Activated CD4-positive, alpha-beta memory T cell treated with anti-CD3 and anti-CD28 coated beads, Interleukin-2, amount 10 ng/mL, durations not matched to agents 7 days and 5 days (primary cell): ENCODE data around the gene RHBDL1. TPM values are rescaled to one million over a fixed set of nuclear protein-coding genes. Genes with fewer than 3 reads are reported as not detected.
"Not testable (repeated sequence)": the region's sequence is repeated elsewhere in the genome, so short reads cannot be mapped to it uniquely, and the experiment has no call there.

Experiments used
- CTCF ChIA-PET: fragments of 350-600 bp; sonication (Branson Sonifier 250); formaldehyde crosslinking; loops from one replicate; lab custom pipeline; 2021; ENCODE audit warnings: antibody characterized with exemption, inconsistent platforms; lab: Charles Lee
- POLR2A ChIA-PET: fragments of 350-600 bp; sonication (Branson Sonifier 250); formaldehyde crosslinking; loops from one replicate; lab custom pipeline; 2021; ENCODE audit warnings: antibody characterized with exemption; lab: Charles Lee
- DNase-seq: peaks from one replicate; pipeline ENCODE4 v3.0.0-alpha.2; 2020
- H3K27ac Mint-ChIP-seq: one replicate; pipeline ENCODE4 v1.8.0; 2021; ENCODE audit warnings: mild to moderate bottlenecking, mixed read lengths
- H3K27me3 Mint-ChIP-seq: one replicate; pipeline ENCODE4 v1.8.0; 2021; ENCODE audit warnings: mixed read lengths
- H3K36me3 Mint-ChIP-seq: one replicate; pipeline ENCODE4 v1.8.0; 2021; ENCODE audit warnings: low read depth, mixed read lengths
- H3K4me1 Mint-ChIP-seq: one replicate; pipeline ENCODE4 v1.8.0; 2021; ENCODE audit warnings: mixed read lengths
- H3K4me3 Mint-ChIP-seq: one replicate; pipeline ENCODE4 v1.8.0; 2021; ENCODE audit warnings: mild to moderate bottlenecking, mixed read lengths
- H3K9me3 Mint-ChIP-seq: one replicate; pipeline ENCODE4 v1.8.0; 2021; ENCODE audit warnings: mixed read lengths
- total RNA-seq, 2 experiments: library from RNA; stranded (reverse); gene quantifications; one replicate each; pipeline ENCODE4 v1.2.3, GENCODE V29; 2021

RHBDL1 gene
- total RNA-seq, 2 experiments from 2014 or later: 1.5 TPM

DNA sequence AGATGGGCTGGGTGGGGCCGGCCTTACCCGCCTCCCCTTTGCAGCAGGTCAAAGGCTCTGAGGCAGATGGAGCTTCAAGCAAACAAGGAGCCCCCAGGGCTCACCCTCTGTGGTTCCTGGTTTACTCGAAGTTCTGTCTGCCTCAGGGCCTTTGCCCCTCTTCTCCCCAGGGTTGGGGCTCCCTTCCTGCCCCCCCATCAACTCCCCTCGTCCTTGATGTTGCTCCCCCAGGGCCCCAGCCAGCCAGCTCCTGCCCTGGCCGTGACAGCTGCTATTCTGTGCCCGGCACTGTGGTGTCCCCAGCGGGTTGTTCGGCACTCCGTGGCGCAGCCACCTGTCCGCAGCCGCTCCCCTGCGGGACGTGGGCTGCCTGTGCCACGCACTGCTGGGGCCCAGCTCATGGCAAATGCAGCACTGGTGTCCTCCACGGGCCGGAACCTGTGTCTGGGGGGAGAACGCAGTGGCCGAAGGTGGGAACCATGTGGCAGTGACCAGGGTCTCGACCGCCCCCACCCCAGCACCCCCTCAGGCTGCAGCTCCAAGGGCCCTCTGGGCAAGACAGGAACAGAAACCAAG is 35.1 kb downstream of the RHBDL1 start:
- Mint-ChIP-seq H3K27ac (no peak overlapping the region), H3K27me3 (peaks cover 37% of the 10 kb centered on the region), H3K9me3 (no peaks in the 10 kb centered on the region), H3K4me3 (no peak overlapping the region), H3K4me1 (peaks cover 3% of the 10 kb centered on the region), H3K36me3 (no peaks in the 10 kb centered on the region)
- no peak for DNase-seq
- POLR2A ChIA-PET: no interaction called here
- CTCF ChIA-PET: interaction anchor here (0.5 to 1.9 kb wide), 8 partner anchors 9 to 78 kb away, joined by 3 to 10 read pairs (median 4); partner anchors contain the start of genes ANTKMT, CHTF18, CIAO3 and RPUSD1

GRCh38 chr16:711084-711483 is 35.6 kb downstream of the RHBDL1 start:
- H3K4me3 Mint-ChIP-seq: no peak overlapping the region
- POLR2A ChIA-PET: no interaction called here
- CTCF ChIA-PET: interaction anchor here (1.1 to 1.9 kb wide), 4 partner anchors 12 to 77 kb away, joined by 3 to 10 read pairs (median 4); partner anchors contain the start of genes CHTF18, CIAO3 and RPUSD1
- H3K4me1 Mint-ChIP-seq: peaks cover 4% of the 10 kb centered on the region
- H3K27ac Mint-ChIP-seq: no peak overlapping the region
- H3K36me3 Mint-ChIP-seq: no peaks in the 10 kb centered on the region
- no peaks in the 10 kb centered on the region for H3K9me3 Mint-ChIP-seq
- DNase-seq: no peak
- peaks cover 41% of the 10 kb centered on the region for H3K27me3 Mint-ChIP-seq

DNA sequence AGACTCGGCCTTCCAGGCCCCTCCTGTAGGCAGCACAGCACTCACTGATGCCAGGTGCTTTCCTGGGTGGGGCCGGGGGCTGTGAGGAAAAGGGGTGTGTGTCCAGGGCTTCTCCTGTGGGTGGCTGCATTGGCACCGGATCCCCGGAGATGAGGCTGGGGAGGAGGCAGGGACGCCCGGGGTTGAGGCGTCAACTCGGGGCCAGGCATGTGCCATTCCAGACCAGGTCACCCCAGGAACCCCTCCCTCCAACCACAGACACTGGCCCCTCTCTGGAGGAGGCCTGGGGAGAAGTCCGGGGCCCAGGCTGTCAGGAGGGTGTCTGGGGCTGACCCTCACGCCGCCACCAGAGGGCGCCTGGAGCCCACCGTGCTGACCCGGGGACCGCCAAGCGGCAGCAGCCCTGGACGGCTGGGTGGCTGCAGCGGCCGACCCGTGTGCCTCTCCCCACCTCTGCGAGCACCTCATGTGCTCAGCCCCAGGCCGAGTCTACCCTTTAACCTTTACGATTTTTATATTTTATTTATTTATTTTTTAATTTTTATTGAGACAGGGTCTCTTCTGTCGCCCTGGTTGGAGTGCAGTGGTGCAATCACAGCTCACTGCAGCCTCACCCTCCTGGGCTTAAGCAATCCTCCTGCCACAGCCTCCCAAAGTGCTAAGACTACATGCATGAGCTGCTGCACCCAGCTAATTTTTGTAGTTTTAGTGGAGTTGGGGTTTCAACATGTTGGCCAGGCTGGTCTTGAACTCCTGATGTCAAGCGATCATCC is 36.3 kb downstream of the RHBDL1 start:
- H3K4me3 Mint-ChIP-seq: no peak overlapping the region
- ChIA-PET POLR2A (no interaction called here), CTCF (interaction anchor here (0.7 to 2.6 kb wide), 16 partner anchors 8 to 391 kb away, joined by 3 to 23 read pairs (median 5); partner anchors contain the start of genes ANTKMT, CCDC78, CHTF18 and CIAO3)
- H3K36me3 Mint-ChIP-seq: no peaks in the 10 kb centered on the region
- H3K27me3 Mint-ChIP-seq: peaks cover 39% of the 10 kb centered on the region
- H3K9me3 Mint-ChIP-seq: no peaks in the 10 kb centered on the region
- peak; percentile 81 for DNase-seq
- peaks cover 4% of the 10 kb centered on the region for H3K4me1 Mint-ChIP-seq
- H3K27ac Mint-ChIP-seq: no peak overlapping the region

DNA sequence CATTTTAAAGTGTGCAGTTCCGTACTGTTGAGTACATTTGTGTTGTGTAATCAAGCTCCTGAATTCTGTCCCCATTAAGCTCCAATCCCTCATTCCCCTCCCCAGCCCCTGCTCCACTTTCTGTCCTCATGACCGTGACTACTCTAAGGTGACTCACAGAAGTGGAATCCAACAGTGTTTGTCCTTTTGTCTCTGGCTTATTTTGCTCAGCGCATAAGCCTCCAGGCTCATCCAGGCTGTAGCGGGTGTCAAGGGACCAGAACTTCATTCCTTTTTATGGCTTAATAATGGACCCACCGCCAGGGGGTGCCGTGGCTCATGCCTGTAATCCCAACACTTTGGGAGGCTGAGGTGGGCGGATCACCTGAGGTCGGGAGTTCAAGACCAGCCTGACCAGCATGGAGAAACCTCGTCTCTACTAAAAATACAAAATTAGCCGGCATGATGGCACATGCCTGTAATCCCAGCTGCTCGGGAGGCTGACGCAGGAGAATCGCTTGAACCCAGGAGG is 37.3 kb downstream of the RHBDL1 start:
- H3K9me3 Mint-ChIP-seq, H3K4me3 Mint-ChIP-seq, H3K36me3 Mint-ChIP-seq, H3K27ac Mint-ChIP-seq, H3K4me1 Mint-ChIP-seq: not testable (repeated sequence)
- peaks cover 31% of the 10 kb centered on the region for H3K27me3 Mint-ChIP-seq
- peak; percentile 59 for DNase-seq
- ChIA-PET POLR2A (interaction anchor here (0.6 kb wide), 1 partner anchor 326 kb away, joined by 3 read pairs; no protein-coding TSS in a partner anchor), CTCF (interaction anchor here (0.7 to 2.6 kb wide), 15 partner anchors 9 to 390 kb away, joined by 3 to 23 read pairs (median 6); partner anchors contain the start of genes CCDC78, CHTF18, CIAO3 and HAGHL)

DNA sequence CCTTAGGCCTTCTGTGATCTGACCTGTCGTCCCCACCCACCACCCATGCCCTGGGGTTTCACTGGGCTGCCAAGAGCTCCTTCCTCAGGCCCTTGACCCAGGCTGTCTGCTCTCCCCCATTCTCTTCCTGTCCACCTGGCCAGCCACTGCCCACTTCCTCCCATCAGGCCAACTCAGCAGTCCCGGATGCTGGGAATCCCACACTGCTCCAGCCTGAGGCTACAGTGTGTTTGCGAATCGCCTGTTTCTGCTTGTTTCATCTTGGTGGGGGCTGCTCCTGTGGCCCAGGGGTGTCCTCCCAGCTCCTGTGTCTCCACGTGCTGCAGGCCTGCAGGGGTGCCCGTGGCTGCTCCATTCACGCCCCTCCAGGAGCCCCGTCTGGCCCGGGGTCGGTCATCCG is 38.6 kb downstream of the RHBDL1 start:
- H3K27me3 Mint-ChIP-seq: peaks cover 22% of the 10 kb centered on the region
- no peak for DNase-seq
- POLR2A ChIA-PET: no interaction called here
- H3K4me3 Mint-ChIP-seq: no peak overlapping the region
- peaks cover 6% of the 10 kb centered on the region for H3K4me1 Mint-ChIP-seq
- H3K27ac Mint-ChIP-seq: no peak overlapping the region
- CTCF ChIA-PET: interaction anchor here (2.5 to 2.6 kb wide), 2 partner anchors 19 to 72 kb away, joined by 10 to 23 read pairs; no protein-coding TSS in a partner anchor
- no peaks in the 10 kb centered on the region for H3K36me3 Mint-ChIP-seq
- H3K9me3 Mint-ChIP-seq: no peaks in the 10 kb centered on the region

GRCh38 chr16:714558-715476 is 39.3 kb downstream of the RHBDL1 start, which contains the start of gene METRN:
METRN (plus strand) TSS chr16:715118; CDS start chr16:715290, 172 bp downstream.
- no peaks in the 10 kb centered on the region for H3K9me3 Mint-ChIP-seq
- peak within 1 kb of the TSS; percentile 43 for H3K4me3 Mint-ChIP-seq

GRCh38 chr16:715477-716199 is 40.2 kb downstream of the RHBDL1 start:
- DNase-seq: no peak
- H3K9me3 Mint-ChIP-seq: no peaks in the 10 kb centered on the region
- ChIA-PET CTCF (interaction anchor here (0.6 to 2.1 kb wide), 7 partner anchors 9 to 1214 kb away, joined by 3 to 7 read pairs (median 4); no protein-coding TSS in a partner anchor), POLR2A (interaction anchor here (0.9 to 3.1 kb wide), 7 partner anchors 10 to 72 kb away, joined by 4 to 15 read pairs (median 5); partner anchors contain the start of genes CCDC78, HAGHL, RPUSD1 and WDR24)
- H3K4me3 Mint-ChIP-seq: peak overlapping the region; percentile 43
- H3K4me1 Mint-ChIP-seq: peaks cover 19% of the 10 kb centered on the region
- H3K27me3 Mint-ChIP-seq: peaks cover 17% of the 10 kb centered on the region
- no peaks in the 10 kb centered on the region for H3K36me3 Mint-ChIP-seq
- no peak overlapping the region for H3K27ac Mint-ChIP-seq

More at GRCh38 chr16:714558-715476, 39.3 kb downstream of the RHBDL1 start, which contains the start of gene METRN:
- H3K27me3 Mint-ChIP-seq: peaks cover 17% of the 10 kb centered on the region
- POLR2A ChIA-PET: interaction anchor here (1.3 to 3.1 kb wide), 4 partner anchors 11 to 73 kb away, joined by 4 to 15 read pairs (median 7); partner anchors contain the start of genes CCDC78 and RPUSD1
- peak; percentile 89 for DNase-seq
- H3K36me3 Mint-ChIP-seq: no peaks in the 10 kb centered on the region
- no peak within 1 kb of the TSS for H3K27ac Mint-ChIP-seq
- peaks cover 11% of the 10 kb centered on the region for H3K4me1 Mint-ChIP-seq
- CTCF ChIA-PET: interaction anchor here (1.6 to 2.1 kb wide), 2 partner anchors 12 to 21 kb away, joined by 4 to 7 read pairs; no protein-coding TSS in a partner anchor

DNA sequence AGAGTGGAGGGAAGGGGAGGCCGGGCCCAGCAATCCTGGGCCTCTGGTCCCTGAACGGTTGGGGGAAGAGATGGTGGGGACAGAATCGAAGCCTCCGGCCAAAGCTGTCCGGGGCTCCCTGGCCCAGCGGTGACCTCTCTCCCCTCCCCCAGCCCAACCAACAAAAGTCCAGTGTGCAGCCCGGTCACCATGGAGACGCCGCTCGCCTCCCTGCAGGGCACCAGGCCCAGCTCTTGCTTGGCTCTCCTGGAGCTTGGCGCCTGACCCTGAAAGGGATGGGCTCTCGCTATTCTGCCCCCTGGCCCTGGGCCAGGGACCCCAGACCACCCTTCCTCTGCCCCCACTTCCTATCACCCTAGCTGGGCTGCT is 40.7 kb downstream of the RHBDL1 start:
- DNase-seq: no peak
- Mint-ChIP-seq H3K27ac (no peak overlapping the region), H3K9me3 (no peaks in the 10 kb centered on the region), H3K4me3 (peak overlapping the region; percentile 27), H3K27me3 (peaks cover 17% of the 10 kb centered on the region), H3K4me1 (peaks cover 20% of the 10 kb centered on the region), H3K36me3 (no peaks in the 10 kb centered on the region)
- CTCF ChIA-PET: interaction anchor here (0.6 to 2.1 kb wide), 7 partner anchors 9 to 1213 kb away, joined by 3 to 7 read pairs (median 4); no protein-coding TSS in a partner anchor
- POLR2A ChIA-PET: interaction anchor here (0.9 to 3.1 kb wide), 7 partner anchors 9 to 71 kb away, joined by 4 to 15 read pairs (median 5); partner anchors contain the start of genes CCDC78, HAGHL, RPUSD1 and WDR24

GRCh38 chr16:716768-717325 is 41.4 kb downstream of the RHBDL1 start:
- POLR2A ChIA-PET: interaction anchor here (0.8 to 3.1 kb wide), 5 partner anchors 9 to 27 kb away, joined by 4 to 15 read pairs (median 7); partner anchors contain the start of genes CCDC78, CIAO3, HAGHL and WDR24

DNA sequence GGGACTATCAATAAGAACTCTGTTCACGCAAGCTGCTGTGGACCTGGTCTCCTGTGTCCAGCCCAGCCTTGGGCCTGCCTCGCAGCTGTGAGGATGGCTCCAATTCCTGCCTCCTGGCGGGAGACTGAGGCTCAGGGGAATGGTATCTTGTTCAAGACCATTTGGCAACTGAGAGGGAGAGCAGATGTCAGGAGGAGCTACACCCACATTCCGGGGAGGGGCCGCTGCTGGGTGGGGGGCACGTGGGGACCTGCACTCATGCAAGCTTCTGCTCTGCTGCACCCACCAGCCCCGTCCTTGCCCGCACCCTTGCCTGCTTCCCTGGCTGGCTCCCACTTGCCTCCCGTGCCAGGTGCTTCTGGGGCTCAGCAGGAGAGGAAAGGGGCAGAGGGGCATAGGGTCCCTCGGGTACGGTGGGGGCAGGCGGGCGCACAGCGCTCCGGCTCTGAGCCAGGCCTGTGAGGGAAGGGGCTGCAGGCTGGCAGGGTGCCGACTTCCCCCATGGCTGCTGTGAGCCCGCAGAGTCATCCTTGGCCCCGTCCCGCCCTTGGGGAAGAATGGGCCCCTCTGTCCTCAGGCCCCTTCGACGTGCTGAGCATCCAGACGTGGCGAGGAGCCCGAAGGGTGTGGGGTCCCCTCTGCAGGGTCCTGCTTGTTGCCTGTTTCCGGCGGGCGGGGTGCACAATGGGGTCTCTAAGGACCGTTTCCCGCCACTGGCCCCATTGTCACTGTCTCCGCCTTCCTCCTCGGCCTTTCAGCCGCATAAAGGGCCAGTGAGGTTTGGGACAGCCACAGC is 42.2 kb downstream of the RHBDL1 start:
- POLR2A ChIA-PET: interaction anchor here (0.8 to 3.1 kb wide), 3 partner anchors 8 to 23 kb away, joined by 4 to 15 read pairs (median 7); partner anchors contain the start of genes CCDC78, CIAO3 and HAGHL
- H3K36me3 Mint-ChIP-seq: no peaks in the 10 kb centered on the region
- no peak for DNase-seq
- no peak overlapping the region for H3K27ac Mint-ChIP-seq
- CTCF ChIA-PET: interaction anchor here (1.3 kb wide), 1 partner anchor 16 kb away, joined by 3 read pairs; no protein-coding TSS in a partner anchor
- no peak overlapping the region for H3K4me3 Mint-ChIP-seq
- H3K27me3 Mint-ChIP-seq: peaks cover 15% of the 10 kb centered on the region
- H3K9me3 Mint-ChIP-seq: no peaks in the 10 kb centered on the region
- peaks cover 19% of the 10 kb centered on the region for H3K4me1 Mint-ChIP-seq

More at GRCh38 chr16:716768-717325, 41.4 kb downstream of the RHBDL1 start:
- Mint-ChIP-seq H3K36me3 (no peaks in the 10 kb centered on the region), H3K27ac (no peak overlapping the region), H3K9me3 (no peaks in the 10 kb centered on the region), H3K4me3 (no peak overlapping the region), H3K4me1 (peaks cover 20% of the 10 kb centered on the region), H3K27me3 (peaks cover 17% of the 10 kb centered on the region)
- CTCF ChIA-PET: interaction anchor here (1.0 to 1.4 kb wide), 3 partner anchors 17 to 68 kb away, joined by 3 to 5 read pairs (median 4); no protein-coding TSS in a partner anchor
- DNase-seq: no peak
